LNCAP (cell line): ENCODE measurements around the gene ITGB1BP1.

Source experiments
- CTCF ChIP-seq: fragments of 450-650 bp; IDR thresholded peaks from 2 replicates; pipeline ENCODE4 v1.5.1; 2017; ENCODE audit warnings: mild to moderate bottlenecking

ITGB1BP1 gene, protein sequence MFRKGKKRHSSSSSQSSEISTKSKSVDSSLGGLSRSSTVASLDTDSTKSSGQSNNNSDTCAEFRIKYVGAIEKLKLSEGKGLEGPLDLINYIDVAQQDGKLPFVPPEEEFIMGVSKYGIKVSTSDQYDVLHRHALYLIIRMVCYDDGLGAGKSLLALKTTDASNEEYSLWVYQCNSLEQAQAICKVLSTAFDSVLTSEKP

GRCh38 chr2:9423100-9423921, at the start of gene ITGB1BP1, which contains the start of gene CPSF3:
Gene ITGB1BP1, minus strand, starts transcription at chr2:9423528. Its CDS starts 4,831 bp downstream, at chr2:9418697.
Gene CPSF3, plus strand, starts transcription at chr2:9423654. Its CDS starts 120 bp downstream, at chr2:9423774.
- no peak for TF ChIP-seq CTCF

DNA sequence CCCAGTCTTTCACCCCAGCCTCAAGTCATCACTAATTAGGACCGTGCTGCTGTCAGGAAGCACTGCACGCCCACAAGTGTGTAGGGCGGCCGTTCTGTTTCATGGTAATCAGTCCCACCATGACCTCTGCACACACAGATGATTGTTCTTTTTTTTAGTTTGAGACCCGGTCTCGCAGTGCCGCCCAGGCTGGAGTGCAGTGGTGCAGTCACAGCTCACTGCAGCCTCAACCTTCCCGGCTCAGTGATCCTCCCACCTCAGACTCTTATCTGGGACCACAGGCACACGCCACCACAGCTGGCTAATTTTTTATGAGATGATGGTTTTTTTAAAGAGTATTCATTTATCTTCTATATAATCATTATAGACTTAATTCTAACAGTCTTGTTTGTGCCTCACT, 49.2 kb upstream of the ITGB1BP1 start:
- no peak for TF ChIP-seq CTCF

GRCh38 chr2:9471206-9471605, 47.9 kb upstream of the ITGB1BP1 start:
- TF ChIP-seq CTCF = no peak

DNA sequence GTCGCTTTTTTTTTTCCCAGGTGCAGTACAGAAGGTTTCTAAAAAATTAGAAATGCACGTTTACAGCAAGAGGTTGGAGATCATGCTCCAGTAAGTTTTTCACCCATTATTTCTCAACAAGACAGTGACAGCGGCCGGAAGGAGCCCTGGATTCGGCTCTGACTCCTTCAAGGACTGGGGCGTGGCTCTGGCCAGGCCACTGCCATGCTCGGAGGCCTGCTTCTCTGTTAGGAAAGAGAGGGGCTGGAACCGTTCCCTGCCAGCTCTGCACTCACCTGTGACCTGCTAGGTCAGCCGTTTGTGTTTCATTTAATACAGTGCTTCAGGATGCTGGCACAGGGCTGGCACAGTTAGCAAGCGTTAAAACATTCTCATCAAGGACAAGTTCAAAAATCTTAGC, 44.4 kb upstream of the ITGB1BP1 start:
- TF ChIP-seq CTCF = no peak

DNA sequence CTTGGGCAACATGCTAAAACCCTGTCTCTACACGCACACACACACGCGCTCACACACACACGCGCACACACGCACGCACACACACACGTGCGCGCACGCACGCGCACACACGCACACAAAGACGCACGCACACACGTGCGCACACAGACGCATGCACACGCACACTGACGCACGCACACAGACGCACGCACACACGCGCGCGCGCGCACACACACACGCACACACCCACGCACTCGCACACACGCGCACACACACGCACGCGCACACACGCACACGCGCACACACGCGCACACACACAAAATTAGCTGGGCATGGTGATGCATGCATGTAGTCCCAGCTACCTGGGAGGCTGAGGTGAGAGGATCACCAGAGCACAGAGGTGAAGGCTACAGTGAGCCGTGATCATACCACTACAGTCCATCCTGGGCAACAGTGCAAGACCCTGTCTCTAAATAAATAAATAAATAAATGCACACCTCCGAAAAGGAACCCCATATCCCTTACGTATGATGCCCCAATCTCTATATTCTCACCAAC, 42.9 kb upstream of the ITGB1BP1 start:
- no peak for TF ChIP-seq CTCF

DNA sequence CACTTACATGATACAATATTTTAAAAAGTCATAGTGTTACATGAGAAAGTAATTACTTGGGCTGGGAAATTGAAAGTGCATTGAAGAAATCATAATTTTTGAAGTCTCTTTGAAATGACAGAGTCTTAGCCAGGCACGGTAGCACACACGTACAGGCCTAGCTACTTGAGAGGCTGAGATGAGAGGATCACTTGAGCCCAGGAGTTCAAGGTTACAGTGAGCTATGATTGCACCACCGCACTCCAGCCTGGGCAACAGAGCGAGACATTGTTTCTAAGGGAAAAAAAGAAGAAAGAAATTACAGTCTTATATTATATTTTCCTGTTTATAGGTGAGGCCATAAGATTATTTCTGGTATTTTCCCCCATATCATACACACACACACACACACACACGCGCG, 41.8 kb upstream of the ITGB1BP1 start:
- TF ChIP-seq CTCF = no peak

DNA sequence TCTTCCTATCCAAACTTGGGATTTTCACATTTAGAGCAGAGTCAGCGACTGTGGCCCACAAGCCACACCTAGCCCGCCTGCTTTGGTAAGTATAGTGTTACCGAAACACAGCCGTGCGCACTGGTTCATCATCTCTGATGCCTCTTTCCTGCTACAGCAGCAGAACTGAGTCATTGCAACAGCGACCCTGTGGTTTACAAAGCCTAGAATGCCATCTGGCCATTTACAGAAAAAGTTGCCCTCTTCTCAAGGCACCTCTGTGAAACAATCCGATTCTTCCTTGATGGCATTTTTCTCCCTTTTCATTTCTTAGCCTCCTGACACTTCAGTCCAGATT, 40.3 kb upstream of the ITGB1BP1 start:
- no peak for TF ChIP-seq CTCF
